Measurements from ENCODE around the gene PDZD8. TPM values are rescaled to one million over a fixed set of nuclear protein-coding genes. Genes with fewer than 3 reads are reported as not detected.

PDZD8 gene
- total RNA-seq, 2 experiments from 2014 or later = 10.5 to 26.4 TPM

GRCh38 chr10:117248750-117249465 lies 126.3 kb downstream of the PDZD8 start:
- Histone ChIP-seq H3K27ac (ENCODE audit: low read depth, low read length, poor library complexity, severe bottlenecking) (no peak overlapping the region), H4K20me1 (ENCODE audit: insufficient read depth, low read length) (no peaks in the 10 kb centered on the region), H3K36me3 (ENCODE audit: insufficient read depth, low read length) (no peaks in the 10 kb centered on the region), H3K79me2 (ENCODE audit: insufficient read depth, low read depth, low read length) (no peaks in the 10 kb centered on the region), H3K9me2 (ENCODE audit: insufficient read depth, low read length) (no peaks in the 10 kb centered on the region), H3K4me2 (ENCODE audit: low read length) (no peak overlapping the region), H3K4me1 (ENCODE audit: insufficient read depth, low read length, poor library complexity, severe bottlenecking) (no peaks in the 10 kb centered on the region), H3K4me3 (ENCODE audit: low read depth, low read length, poor library complexity, severe bottlenecking) (no peak overlapping the region), H2AFZ (ENCODE audit: low read length) (no peak overlapping the region), H3K9me3 (ENCODE audit: low read length) (no peaks in the 10 kb centered on the region)
- no TSS peak for BruUV-seq (replicated peaks)
- POLR2A ChIA-PET = no interaction called here
- TF ChIP-seq CTCF (conservative IDR thresholded peaks at IDR 0.05; ENCODE audit: low read length) (no peak), EZH2phosphoT487 (IDR thresholded peaks at IDR 0.05; ENCODE audit: borderline replicate concordance, low read depth, low read length) (no peak)
- DNase-seq (ENCODE audit: low spot score) = no peak
- CTCF ChIA-PET (ENCODE audit: unreplicated experiment) = no interaction called here
- intact Hi-C loops (cut with micrococcal nuclease; ENCODE audit: unreplicated experiment) = no loop called here

GRCh38 chr10:117246997-117247671 lies 128.1 kb downstream of the PDZD8 start:
- Histone ChIP-seq H3K9me2 (ENCODE audit: insufficient read depth, low read length) (no peaks in the 10 kb centered on the region), H3K9me3 (ENCODE audit: low read length) (no peaks in the 10 kb centered on the region), H2AFZ (ENCODE audit: low read length) (no peak overlapping the region), H3K4me1 (ENCODE audit: insufficient read depth, low read length, poor library complexity, severe bottlenecking) (no peaks in the 10 kb centered on the region), H3K4me2 (ENCODE audit: low read length) (no peak overlapping the region), H3K79me2 (ENCODE audit: insufficient read depth, low read depth, low read length) (no peaks in the 10 kb centered on the region), H3K4me3 (ENCODE audit: low read depth, low read length, poor library complexity, severe bottlenecking) (no peak overlapping the region), H4K20me1 (ENCODE audit: insufficient read depth, low read length) (no peaks in the 10 kb centered on the region), H3K36me3 (ENCODE audit: insufficient read depth, low read length) (no peaks in the 10 kb centered on the region), H3K27ac (ENCODE audit: low read depth, low read length, poor library complexity, severe bottlenecking) (no peak overlapping the region)
- no peak for DNase-seq (ENCODE audit: low spot score)
- intact Hi-C loops (cut with micrococcal nuclease; ENCODE audit: unreplicated experiment) = no loop called here
- TF ChIP-seq CTCF (conservative IDR thresholded peaks at IDR 0.05; ENCODE audit: low read length) (no peak), EZH2phosphoT487 (IDR thresholded peaks at IDR 0.05; ENCODE audit: borderline replicate concordance, low read depth, low read length) (no peak)
- POLR2A ChIA-PET = no interaction called here
- CTCF ChIA-PET (ENCODE audit: unreplicated experiment) = interaction anchor here (0.7 kb wide), 1 partner anchor 15 kb away, joined by 3 read pairs; no protein-coding TSS in a partner anchor
- no TSS peak for BruUV-seq (replicated peaks)

GRCh38 chr10:117242463-117242832 lies 132.8 kb downstream of the PDZD8 start:
- POLR2A ChIA-PET = no interaction called here
- Histone ChIP-seq H3K9me2 (ENCODE audit: insufficient read depth, low read length) (no peaks in the 10 kb centered on the region), H3K4me3 (ENCODE audit: low read depth, low read length, poor library complexity, severe bottlenecking) (no peak overlapping the region), H3K36me3 (ENCODE audit: insufficient read depth, low read length) (no peaks in the 10 kb centered on the region), H3K27ac (ENCODE audit: low read depth, low read length, poor library complexity, severe bottlenecking) (no peak overlapping the region), H4K20me1 (ENCODE audit: insufficient read depth, low read length) (no peaks in the 10 kb centered on the region), H3K9me3 (ENCODE audit: low read length) (no peaks in the 10 kb centered on the region), H3K4me1 (ENCODE audit: insufficient read depth, low read length, poor library complexity, severe bottlenecking) (no peaks in the 10 kb centered on the region), H2AFZ (ENCODE audit: low read length) (no peak overlapping the region), H3K4me2 (ENCODE audit: low read length) (no peak overlapping the region), H3K79me2 (ENCODE audit: insufficient read depth, low read depth, low read length) (no peaks in the 10 kb centered on the region)
- intact Hi-C loops (cut with micrococcal nuclease; ENCODE audit: unreplicated experiment) = no loop called here
- no TSS peak for BruUV-seq (replicated peaks)
- DNase-seq (ENCODE audit: low spot score) = no peak
- CTCF ChIA-PET (ENCODE audit: unreplicated experiment) = no interaction called here
- TF ChIP-seq CTCF (conservative IDR thresholded peaks at IDR 0.05; ENCODE audit: low read length) (no peak), EZH2phosphoT487 (IDR thresholded peaks at IDR 0.05; ENCODE audit: borderline replicate concordance, low read depth, low read length) (no peak)

Data from OCI-LY7 (cell line).